Lower leg skin (tissue), 4 donors: Measurements from ENCODE around the gene ATL1. TPM values are rescaled to one million over a fixed set of nuclear protein-coding genes. Genes with fewer than 3 reads are reported as not detected.

ENCODE experiments used
- DNase-seq, 2 donors: peaks; one replicate each; pipeline ENCODE4 v3.0.0-alpha.2; 2019; ENCODE audit warnings: low spot score in 2 of 2
- H3K4me3 ChIP-seq: fragments of 200-600 bp; sonication (generic); 2 replicates; pipeline ENCODE4 v1.5.1; 2017; ENCODE audit warnings: mild to moderate bottlenecking, low read depth; ENCODE audit not compliant: poor library complexity, severe bottlenecking
- POLR2A ChIP-seq, 2 donors: fragments of 450-650 bp; IDR thresholded peaks; one replicate each; pipeline ENCODE4 v1.6.1; 2016 to 2017; ENCODE audit warnings: antibody characterized with exemption in 2 of 2, mild to moderate bottlenecking in 1 of 2, moderate library complexity in 1 of 2
- WGBS, 2 donors: methylation state at CpG; one replicate each; pipeline ENCODE4 v1.1.5; 2018; 5-methylcytosine and 5-hydroxymethylcytosine counted together
- intact Hi-C: fragments of 100-400 bp; cut with DNase I; formaldehyde crosslinking; loops from one replicate; pipeline ENCODE4 v1.15.0; 2023; ENCODE audit warnings: low total_unique reads
- total RNA-seq, 4 donors: library from RNA; depleted of rRNA; stranded (reverse); fragments of >200 nt; gene quantifications; one replicate each; pipeline ENCODE4 v1.1.0, GENCODE V29; 2016
- TF ChIP-seq, protein P1 (sequence below), 3 donors: fragments of 450-650 bp; IDR thresholded peaks; one replicate each; pipeline ENCODE4 v1.5.1; 2016; ENCODE audit warnings: antibody characterized with exemption in 3 of 3, mild to moderate bottlenecking in 3 of 3, moderate library complexity in 2 of 3

The ATL1 gene
- total RNA-seq, 4 donors from 2014 or later = 9.8 to 27.0 (median 15.8) TPM

DNA sequence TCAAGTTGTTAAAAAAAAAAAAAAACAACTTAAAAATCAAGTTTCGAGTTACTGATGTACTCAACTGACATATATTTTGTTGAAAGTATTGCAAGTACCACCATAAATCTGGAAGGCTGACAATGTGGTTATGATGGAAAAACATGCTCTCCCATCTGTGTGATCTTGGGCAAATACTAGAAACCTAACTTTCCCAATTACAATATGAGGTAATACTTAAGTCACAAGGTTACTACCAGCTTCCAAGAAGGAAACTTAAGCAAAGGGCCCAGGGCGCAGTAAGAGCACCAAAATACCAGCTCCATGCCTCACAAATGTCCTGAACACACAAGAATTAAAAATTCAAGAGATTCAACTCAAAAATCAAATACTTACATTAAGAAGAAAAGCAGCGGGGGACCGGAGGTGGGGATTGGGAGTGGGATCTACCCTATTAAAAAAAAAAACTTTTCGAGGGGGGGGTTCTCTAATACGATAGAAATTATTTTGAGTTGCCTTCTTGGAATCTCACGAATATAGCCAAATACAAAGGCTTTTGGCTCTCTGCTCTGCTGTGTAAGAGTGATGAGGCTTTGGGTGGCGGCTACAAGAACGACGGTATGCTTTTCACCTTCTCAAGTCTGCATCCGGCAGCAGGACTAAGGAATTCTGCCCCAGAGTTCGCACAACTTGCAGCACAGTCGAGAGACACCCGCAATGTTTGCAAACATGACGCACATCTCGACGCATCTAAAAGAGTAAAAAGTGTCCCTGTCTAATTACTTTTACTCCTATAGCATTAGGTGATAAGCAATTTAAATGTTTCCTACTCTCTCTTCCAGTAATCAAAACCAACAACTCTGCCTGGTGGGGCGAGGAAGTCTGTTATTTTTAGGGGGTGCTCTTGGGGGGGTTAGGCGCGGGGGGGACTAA is 107.1 kb downstream of the ATL1 start:
- WGBS, 2 donors = 1 to 2% methylated on average over 20 of the region's 20 CpGs
- TF ChIP-seq, protein P1, sequence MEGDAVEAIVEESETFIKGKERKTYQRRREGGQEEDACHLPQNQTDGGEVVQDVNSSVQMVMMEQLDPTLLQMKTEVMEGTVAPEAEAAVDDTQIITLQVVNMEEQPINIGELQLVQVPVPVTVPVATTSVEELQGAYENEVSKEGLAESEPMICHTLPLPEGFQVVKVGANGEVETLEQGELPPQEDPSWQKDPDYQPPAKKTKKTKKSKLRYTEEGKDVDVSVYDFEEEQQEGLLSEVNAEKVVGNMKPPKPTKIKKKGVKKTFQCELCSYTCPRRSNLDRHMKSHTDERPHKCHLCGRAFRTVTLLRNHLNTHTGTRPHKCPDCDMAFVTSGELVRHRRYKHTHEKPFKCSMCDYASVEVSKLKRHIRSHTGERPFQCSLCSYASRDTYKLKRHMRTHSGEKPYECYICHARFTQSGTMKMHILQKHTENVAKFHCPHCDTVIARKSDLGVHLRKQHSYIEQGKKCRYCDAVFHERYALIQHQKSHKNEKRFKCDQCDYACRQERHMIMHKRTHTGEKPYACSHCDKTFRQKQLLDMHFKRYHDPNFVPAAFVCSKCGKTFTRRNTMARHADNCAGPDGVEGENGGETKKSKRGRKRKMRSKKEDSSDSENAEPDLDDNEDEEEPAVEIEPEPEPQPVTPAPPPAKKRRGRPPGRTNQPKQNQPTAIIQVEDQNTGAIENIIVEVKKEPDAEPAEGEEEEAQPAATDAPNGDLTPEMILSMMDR (IDR thresholded peaks at IDR 0.05) = no peak
- no peak for TF ChIP-seq POLR2A (IDR thresholded peaks at IDR 0.05)
- peak; percentile 53 to 89 for DNase-seq
- intact Hi-C loops = no loop called here
- peak overlapping the region; percentile 84 for H3K4me3 ChIP-seq

DNA sequence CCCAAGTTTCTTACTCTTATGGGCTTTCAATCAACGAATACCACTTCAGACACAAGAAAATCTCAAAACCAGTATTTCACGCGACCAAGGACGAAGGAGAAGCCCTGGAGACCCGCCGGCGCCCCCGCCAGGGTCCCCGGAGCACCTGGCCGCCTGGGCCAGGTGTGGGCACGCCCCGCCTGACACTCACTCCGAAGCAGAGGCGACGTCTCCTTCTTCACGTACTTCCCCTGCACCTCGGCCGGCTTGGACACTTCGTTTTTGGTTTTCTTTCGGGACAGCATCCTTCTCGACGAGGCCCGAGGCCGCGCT is 107.7 kb downstream of the ATL1 start:
- H3K4me3 ChIP-seq = peak overlapping the region; percentile 84
- TF ChIP-seq, protein P1 (IDR thresholded peaks at IDR 0.05) = no peak
- no peak for TF ChIP-seq POLR2A (IDR thresholded peaks at IDR 0.05)
- intact Hi-C loops = no loop called here
- WGBS, 2 donors = 0% methylated on average over 20 to 25 of the region's 25 CpGs
- DNase-seq = no peak

DNA sequence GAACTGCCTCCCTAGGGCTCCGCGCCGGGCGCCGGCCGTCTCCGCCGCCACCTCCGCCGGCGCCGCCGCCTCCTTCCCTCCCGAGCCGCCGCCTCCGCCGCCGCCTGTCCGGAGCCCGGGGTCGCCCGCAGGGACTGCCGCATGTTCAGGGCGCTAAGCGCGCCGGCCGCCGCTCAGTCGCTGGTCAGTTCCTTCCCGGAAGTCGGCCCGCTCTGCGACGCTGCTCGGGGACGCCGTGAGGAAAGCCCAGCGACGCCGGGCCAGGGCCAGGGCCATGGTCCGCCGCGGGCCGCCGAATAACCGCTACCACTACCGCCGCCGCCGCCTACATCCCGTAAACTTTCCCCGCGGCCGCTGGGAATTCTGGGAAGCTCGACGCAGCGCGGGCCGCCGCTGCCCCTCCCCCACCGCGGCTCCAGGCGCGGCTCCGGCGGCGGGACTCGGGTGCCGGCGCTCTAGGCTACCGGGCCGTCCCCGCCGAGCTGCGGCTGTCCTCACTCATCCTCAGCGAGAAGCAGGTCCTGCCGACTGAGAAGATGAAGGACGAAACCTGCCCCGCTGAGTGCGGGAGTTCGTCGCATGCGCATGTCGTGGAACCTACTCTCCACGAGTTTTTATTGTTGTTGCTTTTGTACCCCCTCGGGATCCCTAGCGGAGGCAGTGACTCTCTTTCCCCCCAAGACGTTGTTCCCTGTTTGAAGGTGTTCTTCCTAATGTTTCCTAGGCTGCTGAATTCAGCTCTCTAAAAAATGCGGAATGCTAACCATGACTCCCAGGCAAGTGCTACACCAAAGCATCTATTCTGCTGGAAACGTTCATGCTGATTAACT is 108.3 kb downstream of the ATL1 start, which contains the start of gene SAV1:
SAV1 (minus strand) TSS at position 311 of the 830 bp plus-strand sequence. CDS start 339 bp downstream, outside the sequence.
- TF ChIP-seq, protein P1 (IDR thresholded peaks at IDR 0.05) = no peak
- TF ChIP-seq POLR2A (IDR thresholded peaks at IDR 0.05) = peak in 1 of 2 donors; percentile 92
- intact Hi-C loops = no loop called here
- peak; percentile 63 to 96 for DNase-seq
- 0 to 2% methylated on average over 29 to 34 of the region's 92 CpGs for WGBS, 2 donors
- peak within 1 kb of the TSS; percentile 84 for H3K4me3 ChIP-seq

DNA sequence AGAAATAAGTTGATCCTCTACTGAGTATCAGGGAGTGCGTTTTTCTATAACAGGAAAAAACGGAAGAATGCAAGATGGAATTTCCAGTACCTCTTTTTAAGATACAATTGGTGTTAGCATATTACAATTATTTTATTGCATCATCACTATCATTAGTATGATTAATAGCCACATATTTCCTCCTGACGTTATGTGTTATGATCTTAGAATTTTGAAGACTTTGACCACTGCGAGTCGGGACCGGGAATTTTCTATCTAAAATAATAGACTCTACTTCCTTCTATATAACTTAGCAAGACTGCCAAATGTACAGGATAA is 108.8 kb downstream of the ATL1 start:
- TF ChIP-seq POLR2A (IDR thresholded peaks at IDR 0.05) = no peak
- TF ChIP-seq, protein P1 (IDR thresholded peaks at IDR 0.05) = no peak
- peak overlapping the region; percentile 84 for H3K4me3 ChIP-seq
- no peak for DNase-seq
- intact Hi-C loops = no loop called here
- 6 to 13% methylated on average over 6 of the region's 6 CpGs for WGBS, 2 donors

DNA sequence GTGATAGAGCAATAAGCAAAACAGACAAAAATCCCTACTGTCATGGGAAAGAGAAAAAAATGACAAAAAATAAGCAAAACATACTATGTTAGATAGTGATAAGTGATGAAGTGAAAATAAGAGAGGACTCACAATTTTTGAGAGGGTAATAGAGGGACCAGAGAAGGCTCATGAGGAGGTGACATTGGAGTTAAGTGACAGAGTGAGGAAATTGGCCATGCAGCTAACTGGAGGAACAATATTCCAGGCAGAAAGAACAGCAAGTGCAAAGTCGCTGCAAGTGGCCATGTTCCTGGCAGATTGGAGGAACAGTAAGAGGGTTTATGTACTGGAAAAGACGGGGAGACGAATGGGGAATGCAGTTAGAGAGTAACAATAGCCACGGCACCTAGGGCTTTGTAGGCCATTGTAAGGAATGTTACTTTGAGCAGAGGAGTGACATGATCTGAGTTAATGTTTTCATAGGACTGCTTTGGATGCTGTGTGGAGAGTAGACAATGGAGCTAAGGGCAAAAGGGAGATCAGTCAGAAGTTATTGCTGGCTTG is 109.6 kb downstream of the ATL1 start:
- no peak overlapping the region for H3K4me3 ChIP-seq
- TF ChIP-seq, protein P1 (IDR thresholded peaks at IDR 0.05) = no peak
- no peak for TF ChIP-seq POLR2A (IDR thresholded peaks at IDR 0.05)
- 84% methylated on average over 4 of the region's 4 CpGs for WGBS, 2 donors
- no peak for DNase-seq
- intact Hi-C loops = no loop called here
